ENCODE results near the gene STK25. TPM values are rescaled to one million over a fixed set of nuclear protein-coding genes. Genes with fewer than 3 reads are reported as not detected.

The STK25 gene
- total RNA-seq, 1 experiment from 2014 or later: 196 TPM

- in situ Hi-C loops (cut with HindIII; ENCODE audit: low pct_unique_long_range_greater_than_20kb, low sequenced_read_pairs): loop anchor here (10.0 kb wide), 1 partner anchor 102 kb away; no protein-coding TSS in a partner anchor
- no peak for DNase-seq (ENCODE audit: low read depth)
Observed at GRCh38 chr2:241482126-241482955, 26.0 kb downstream of the STK25 start.

GRCh38 chr2:241481687-241482086 lies 26.7 kb downstream of the STK25 start:
- DNase-seq (ENCODE audit: low read depth): no peak
- in situ Hi-C loops (cut with HindIII; ENCODE audit: low pct_unique_long_range_greater_than_20kb, low sequenced_read_pairs): loop anchor here (10.0 kb wide), 1 partner anchor 103 kb away; no protein-coding TSS in a partner anchor

DNA sequence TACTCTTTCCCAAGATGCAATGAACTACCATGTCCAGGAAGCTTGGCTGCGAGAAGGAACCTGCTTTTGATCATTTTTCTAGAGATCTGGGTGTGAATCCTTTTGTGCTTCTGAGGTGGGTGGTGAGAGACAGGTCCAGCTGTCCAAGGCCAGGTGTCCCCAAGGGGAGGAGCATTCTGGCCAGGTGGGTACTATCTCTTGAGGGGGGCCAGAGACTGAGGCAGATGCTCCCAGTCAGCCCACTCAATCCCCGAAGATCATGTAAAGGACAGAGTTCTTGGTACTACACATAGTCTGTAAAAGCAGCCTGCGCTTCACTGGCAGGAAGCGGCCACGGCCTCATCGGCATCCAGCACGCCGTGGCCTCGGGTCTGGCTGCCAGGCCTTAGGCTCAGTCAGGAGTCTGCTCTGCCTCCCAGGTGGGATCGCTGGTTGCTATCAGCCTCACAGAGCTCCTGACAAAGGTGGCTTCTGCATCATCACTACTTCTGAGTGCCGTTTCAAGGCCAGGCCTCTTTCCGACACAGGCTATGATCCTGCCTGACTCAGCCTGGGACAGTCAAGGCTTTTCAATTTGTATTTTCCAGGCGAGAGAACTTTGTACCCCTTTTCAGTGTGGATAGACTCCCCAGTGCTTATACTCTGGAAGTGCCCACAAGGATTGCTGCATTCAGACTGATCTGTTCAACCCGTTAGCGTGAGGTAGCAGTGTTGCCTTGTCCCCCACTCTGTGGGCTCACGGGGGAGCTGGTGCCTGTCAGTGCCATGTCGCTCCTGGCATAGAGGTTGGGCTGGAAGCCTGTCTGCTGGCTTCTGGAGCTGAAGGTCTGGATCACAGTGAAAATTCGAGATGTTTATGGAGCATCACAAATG lies 29.1 kb downstream of the STK25 start:
- in situ Hi-C loops (cut with HindIII; ENCODE audit: low pct_unique_long_range_greater_than_20kb, low sequenced_read_pairs): no loop called here
- no peak for DNase-seq (ENCODE audit: low read depth)

DNA sequence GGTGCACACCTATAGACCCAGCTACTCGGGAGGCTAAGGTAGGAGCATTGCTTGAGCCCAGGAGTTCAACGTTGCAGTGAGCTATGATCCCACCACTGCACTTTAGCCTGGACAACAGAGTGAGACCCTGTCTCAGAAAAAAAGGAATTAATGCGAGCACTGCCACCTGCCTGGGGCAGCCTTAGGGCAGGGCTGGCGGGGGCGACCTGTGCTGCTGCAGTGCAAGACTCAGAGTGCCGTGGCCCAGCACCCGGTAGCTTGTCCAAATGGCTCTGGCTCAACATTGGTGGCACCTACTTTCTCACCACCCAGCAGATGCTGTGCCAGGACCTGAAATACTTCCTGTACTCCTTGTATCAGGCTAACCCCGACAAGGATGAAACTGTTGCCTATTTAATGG lies 30.2 kb downstream of the STK25 start:
- in situ Hi-C loops (cut with HindIII; ENCODE audit: low pct_unique_long_range_greater_than_20kb, low sequenced_read_pairs): no loop called here
- no peak for DNase-seq (ENCODE audit: low read depth)

- no peak for DNase-seq (ENCODE audit: low read depth)
Observed at GRCh38 chr2:241475267-241475666, 33.1 kb downstream of the STK25 start.

GRCh38 chr2:241473399-241473798 lies 35.0 kb downstream of the STK25 start:
- DNase-seq (ENCODE audit: low read depth): no peak
- in situ Hi-C loops (cut with HindIII; ENCODE audit: low pct_unique_long_range_greater_than_20kb, low sequenced_read_pairs): no loop called here

More at GRCh38 chr2:241475267-241475666, 33.1 kb downstream of the STK25 start:
- in situ Hi-C loops (cut with HindIII; ENCODE audit: low pct_unique_long_range_greater_than_20kb, low sequenced_read_pairs): no loop called here

DNA sequence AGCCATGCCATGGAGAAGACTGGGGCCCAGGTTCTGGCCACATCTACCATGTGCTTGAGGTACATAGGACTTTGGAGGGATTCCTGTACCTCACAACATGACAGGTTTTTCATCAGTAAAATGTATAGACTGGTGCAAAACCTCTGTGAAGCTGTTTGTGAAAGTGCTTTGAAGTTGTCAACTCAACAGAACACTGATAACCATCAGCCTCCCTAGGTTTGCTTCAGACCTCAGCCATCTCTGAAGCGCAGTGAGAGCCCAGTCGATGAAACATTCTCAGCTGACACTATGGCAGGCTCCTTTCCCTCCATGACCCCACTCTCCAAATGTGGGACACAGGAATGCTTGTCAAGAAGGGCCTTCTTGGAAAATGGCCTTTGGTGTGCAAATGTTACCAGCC lies 38.6 kb downstream of the STK25 start:
- DNase-seq (ENCODE audit: low read depth): no peak
- in situ Hi-C loops (cut with HindIII; ENCODE audit: low pct_unique_long_range_greater_than_20kb, low sequenced_read_pairs): no loop called here

DNA sequence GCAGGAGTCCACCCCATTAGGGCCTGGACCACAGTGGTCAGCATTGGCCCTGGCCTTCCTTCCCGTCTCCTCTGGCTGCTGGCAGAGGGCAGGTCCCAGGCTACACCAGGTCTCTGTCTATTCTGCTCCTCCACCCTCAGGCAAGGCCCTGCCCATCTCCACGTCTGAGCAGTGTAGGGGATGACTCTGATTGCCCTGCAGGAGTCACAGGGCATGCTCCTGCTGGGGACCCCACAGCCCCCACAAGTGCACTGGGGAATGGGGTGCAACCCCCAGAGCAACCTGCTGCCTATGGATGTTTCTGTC lies 40.0 kb downstream of the STK25 start:
- in situ Hi-C loops (cut with HindIII; ENCODE audit: low pct_unique_long_range_greater_than_20kb, low sequenced_read_pairs): no loop called here

GRCh38 chr2:241467777-241468475 lies 40.5 kb downstream of the STK25 start:
- in situ Hi-C loops (cut with HindIII; ENCODE audit: low pct_unique_long_range_greater_than_20kb, low sequenced_read_pairs): no loop called here
- DNase-seq (ENCODE audit: low read depth): no peak

More for the DNA sequence above, 40.0 kb downstream of the STK25 start:
- DNase-seq (ENCODE audit: low read depth): no peak

GRCh38 chr2:241466230-241466629 lies 42.2 kb downstream of the STK25 start:
- DNase-seq (ENCODE audit: low read depth): no peak
- in situ Hi-C loops (cut with HindIII; ENCODE audit: low pct_unique_long_range_greater_than_20kb, low sequenced_read_pairs): no loop called here

DNA sequence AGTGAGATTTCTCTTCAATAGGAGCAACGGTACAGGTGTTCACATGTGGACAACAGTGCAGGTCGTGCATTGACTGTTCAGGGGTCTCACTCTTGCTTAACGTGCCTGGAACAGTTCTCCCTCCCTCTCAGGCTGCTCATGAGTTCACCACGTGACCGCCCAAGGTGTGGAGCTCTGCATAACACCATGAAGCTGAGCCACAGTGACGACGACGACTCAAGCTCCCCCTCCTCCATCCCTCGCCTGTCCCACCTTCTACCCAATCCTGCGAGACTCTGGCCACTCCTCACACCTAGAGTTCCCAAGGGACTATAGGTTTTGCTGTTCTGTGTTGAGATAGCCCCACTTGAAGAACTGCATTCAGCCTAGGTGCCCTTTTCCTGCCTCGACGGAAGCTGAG lies 42.8 kb downstream of the STK25 start:
- no peak for DNase-seq (ENCODE audit: low read depth)
- in situ Hi-C loops (cut with HindIII; ENCODE audit: low pct_unique_long_range_greater_than_20kb, low sequenced_read_pairs): no loop called here

- DNase-seq (ENCODE audit: low read depth): no peak
- in situ Hi-C loops (cut with HindIII; ENCODE audit: low pct_unique_long_range_greater_than_20kb, low sequenced_read_pairs): no loop called here
Observed at GRCh38 chr2:241463276-241464135, 44.9 kb downstream of the STK25 start.

GRCh38 chr2:241461693-241462677 lies 46.4 kb downstream of the STK25 start:
- in situ Hi-C loops (cut with HindIII; ENCODE audit: low pct_unique_long_range_greater_than_20kb, low sequenced_read_pairs): no loop called here
- no peak for DNase-seq (ENCODE audit: low read depth)

DNA sequence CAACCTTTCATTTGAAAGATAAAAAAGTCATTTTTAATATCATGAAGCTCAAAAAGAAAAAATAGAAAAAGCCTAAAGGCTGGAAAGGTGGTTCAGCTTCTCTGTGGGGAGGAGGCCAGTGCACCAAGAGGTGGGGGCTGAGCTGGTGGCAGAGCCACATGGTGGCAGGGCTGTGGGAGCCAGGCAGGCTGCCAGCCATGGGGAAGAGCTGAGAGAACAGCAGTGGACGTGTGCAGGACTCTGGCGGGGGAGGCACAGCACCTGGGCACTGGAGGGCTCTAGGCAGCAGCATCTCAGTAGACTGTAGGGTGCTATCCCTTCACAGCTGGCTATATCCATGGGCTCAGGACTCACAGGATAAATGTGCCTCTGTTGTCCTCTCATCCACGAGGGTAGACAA lies 47.8 kb downstream of the STK25 start:
- DNase-seq (ENCODE audit: low read depth): no peak
- in situ Hi-C loops (cut with HindIII; ENCODE audit: low pct_unique_long_range_greater_than_20kb, low sequenced_read_pairs): no loop called here

- in situ Hi-C loops (cut with HindIII; ENCODE audit: low pct_unique_long_range_greater_than_20kb, low sequenced_read_pairs): no loop called here
- no peak for DNase-seq (ENCODE audit: low read depth)
Observed at GRCh38 chr2:241459520-241459919, 48.9 kb downstream of the STK25 start.

DNA sequence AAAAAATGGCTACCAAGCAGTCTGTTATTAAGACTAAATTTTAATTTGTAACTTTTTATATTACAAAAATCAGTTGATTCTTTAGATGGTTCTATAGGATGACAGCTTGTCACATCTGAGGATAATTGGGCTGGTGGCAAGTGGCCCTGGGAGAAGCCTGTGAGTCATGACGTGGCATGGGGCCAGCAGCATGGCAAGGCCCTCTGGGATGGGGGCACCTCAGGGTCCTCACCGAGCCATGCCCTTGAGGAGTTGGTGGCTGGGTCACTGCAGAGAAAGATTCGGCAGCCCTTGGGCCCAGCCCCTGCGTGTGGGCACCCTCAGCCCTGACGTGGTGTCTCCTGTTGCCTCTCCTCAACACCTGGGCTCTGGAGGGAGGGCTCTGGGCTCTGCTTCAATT lies 49.7 kb downstream of the STK25 start:
- in situ Hi-C loops (cut with HindIII; ENCODE audit: low pct_unique_long_range_greater_than_20kb, low sequenced_read_pairs): no loop called here

GRCh38 chr2:241456546-241456945 lies 51.8 kb downstream of the STK25 start:
- in situ Hi-C loops (cut with HindIII; ENCODE audit: low pct_unique_long_range_greater_than_20kb, low sequenced_read_pairs): no loop called here
- no peak for DNase-seq (ENCODE audit: low read depth)

More for the DNA sequence above, 49.7 kb downstream of the STK25 start:
- no peak for DNase-seq (ENCODE audit: low read depth)

Measured in Caki2 (cell line).